Occipital lobe (tissue), 2 donors: Measurements from ENCODE around the gene IL1A. TPM values are rescaled to one million over a fixed set of nuclear protein-coding genes. Genes with fewer than 3 reads are reported as not detected.
"Not testable (repeated sequence)": the region's sequence is repeated elsewhere in the genome, so short reads cannot be mapped to it uniquely, and the experiment has no call there.

Source experiments
- DNase-seq: peaks from one replicate; lab custom pipeline; 2025; lab: John Stamatoyannopoulos, UW
- total RNA-seq: library from RNA; depleted of rRNA; stranded (reverse); fragments of >200 nt; gene quantifications from one replicate; pipeline ENCODE4 v1.2.3, GENCODE V29; 2014

IL1A gene
- total RNA-seq, result not detected

- DNase-seq, result no peak
Observed at GRCh38 chr2:112784199-112785189, at the start of gene IL1A. IL1A (minus strand) TSS chr2:112784493; CDS start chr2:112783770, 723 bp downstream.

GRCh38 chr2:112833976-112834375, 49.7 kb upstream of the IL1A start:
- no peak for DNase-seq

- not testable (repeated sequence) for DNase-seq
Observed at GRCh38 chr2:112833639-112833931, 49.3 kb upstream of the IL1A start.

- DNase-seq, result no peak
Observed at GRCh38 chr2:112832841-112833638, 48.7 kb upstream of the IL1A start.

- no peak for DNase-seq
Observed at GRCh38 chr2:112831946-112832840, 47.9 kb upstream of the IL1A start.

GRCh38 chr2:112831513-112831845, 47.2 kb upstream of the IL1A start:
- no peak for DNase-seq

- DNase-seq, result no peak
Observed at GRCh38 chr2:112830682-112831512, 46.6 kb upstream of the IL1A start.

- no peak for DNase-seq
Observed at GRCh38 chr2:112829961-112830681, 45.8 kb upstream of the IL1A start.

GRCh38 chr2:112829101-112829960, 45.0 kb upstream of the IL1A start:
- DNase-seq, result no peak

GRCh38 chr2:112828251-112828691, 44.0 kb upstream of the IL1A start:
- no peak for DNase-seq

GRCh38 chr2:112827604-112828185, 43.4 kb upstream of the IL1A start:
- DNase-seq, result no peak

- no peak for DNase-seq
Observed at GRCh38 chr2:112827009-112827408, 42.7 kb upstream of the IL1A start.

GRCh38 chr2:112825706-112826105, 41.4 kb upstream of the IL1A start:
- DNase-seq, result no peak

GRCh38 chr2:112824694-112825085, 40.4 kb upstream of the IL1A start:
- no peak for DNase-seq

GRCh38 chr2:112821682-112822081, 37.4 kb upstream of the IL1A start:
- DNase-seq, result no peak

GRCh38 chr2:112821142-112821541, 36.8 kb upstream of the IL1A start:
- DNase-seq, result no peak

- DNase-seq, result no peak
Observed at GRCh38 chr2:112820343-112820742, 36.0 kb upstream of the IL1A start.

- no peak for DNase-seq
Observed at GRCh38 chr2:112819081-112819480, 34.8 kb upstream of the IL1A start.
